Endothelial cell of umbilical vein (primary cell): ENCODE data around the gene SLC22A15. TPM values are rescaled to one million over a fixed set of nuclear protein-coding genes. Genes with fewer than 3 reads are reported as not detected.

ENCODE experiments used
- BruUV-seq: library from RNA; stranded (reverse); fragments of 400-500 nt; replicated peaks from 2 replicates; lab custom pipeline; 2021; lab: Mats Ljungman, UMichigan
- CTCF ChIA-PET: fragments of 300-600, 350-600 bp; sonication (Branson Sonifier 250); formaldehyde crosslinking; loops from one replicate; lab custom pipeline; 2021; ENCODE audit warnings: antibody characterized with exemption, inconsistent platforms; lab: Charles Lee
- POLR2A ChIA-PET: fragments of 300-600, 350-600 bp; sonication (Branson Sonifier 250); formaldehyde crosslinking; loops from one replicate; lab custom pipeline; 2021; ENCODE audit warnings: antibody characterized with exemption, inconsistent platforms; lab: Charles Lee
- DNase-seq: peaks from one replicate; pipeline ENCODE4 v3.0.0-alpha.2; 2011; ENCODE audit warnings: low read depth, low spot score
- FAIRE-seq: peaks from 2 replicates; lab custom pipeline; 2011; peaks lifted over from hg19 to GRCh38; lab: Jason Lieb, UNC
- H2AFZ ChIP-seq: 2 replicates; pipeline ENCODE4 v1.6.0; 2012; ENCODE audit warnings: low read depth, low read length, control low read depth, inconsistent platforms
- H3K27ac ChIP-seq: 2 replicates; pipeline ENCODE4 v1.5.1; 2011; ENCODE audit warnings: low read depth, mild to moderate bottlenecking, control low read depth, low read length, moderate library complexity; ENCODE audit not compliant: insufficient read depth
- H3K27me3 ChIP-seq, 2 experiments: 2 replicates each; pipeline versions ENCODE4 v1.6.0 to v1.6.1; 2011; ENCODE audit warnings: low read length in 2 of 2, mixed read lengths in 1 of 2; ENCODE audit not compliant: control insufficient read depth in 2 of 2, insufficient read depth in 2 of 2
- H3K36me3 ChIP-seq, 2 experiments: 2 replicates in 1 of 2; 3 replicates in 1 of 2; pipeline ENCODE4 v1.5.1; 2011; ENCODE audit warnings: low read length in 2 of 2, mild to moderate bottlenecking in 1 of 2, moderate library complexity in 1 of 2; ENCODE audit not compliant: control insufficient read depth in 2 of 2, insufficient read depth in 2 of 2; ENCODE audit errors: extremely low read depth in 1 of 2
- H3K4me1 ChIP-seq: 3 replicates; pipeline ENCODE4 v1.5.1; 2011; ENCODE audit warnings: mild to moderate bottlenecking, low read length; ENCODE audit not compliant: control insufficient read depth, insufficient read depth; ENCODE audit errors: extremely low read depth
- H3K4me2 ChIP-seq: 2 replicates; pipeline ENCODE4 v1.6.1; 2011; ENCODE audit warnings: low read length, control low read depth, mixed read lengths; ENCODE audit not compliant: insufficient read depth
- H3K4me3 ChIP-seq, 3 experiments: fragments of 200-600 bp in 1 of 3; sonication (generic), shearing (Covaris generic) in 1 of 3; replicated peaks in 1 of 3; 2 replicates each; pipeline ENCODE4 v1.5.1; 2011 to 2016; ENCODE audit warnings: control low read depth in 3 of 3, low read length in 3 of 3, mild to moderate bottlenecking in 2 of 3, inconsistent platforms in 1 of 3, low read depth in 1 of 3, moderate library complexity in 1 of 3; ENCODE audit not compliant: insufficient read depth in 1 of 3
- H3K79me2 ChIP-seq: 2 replicates; pipeline ENCODE4 v1.6.0; 2012; ENCODE audit warnings: low read length, inconsistent platforms; ENCODE audit not compliant: control insufficient read depth, insufficient read depth
- H3K9ac ChIP-seq: replicated peaks from 2 replicates; pipeline ENCODE3; 2011; ENCODE audit warnings: low read length, control low read depth; ENCODE audit not compliant: insufficient read depth; ENCODE audit errors: extremely low read depth
- H3K9me1 ChIP-seq: replicated peaks from 3 replicates; pipeline ENCODE4 v1.6.0; 2011; ENCODE audit warnings: mild to moderate bottlenecking, low read length; ENCODE audit not compliant: control insufficient read depth, insufficient read depth; ENCODE audit errors: extremely low read depth
- H3K9me3 ChIP-seq: replicated peaks from 2 replicates; pipeline ENCODE4 v1.5.1; 2012; ENCODE audit warnings: low read length, inconsistent platforms; ENCODE audit not compliant: control insufficient read depth, insufficient read depth
- H4K20me1 ChIP-seq: replicated peaks from 2 replicates; pipeline ENCODE3; 2011; ENCODE audit warnings: mild to moderate bottlenecking, low read length; ENCODE audit not compliant: control insufficient read depth, insufficient read depth; ENCODE audit errors: extremely low read depth
- EZH2 ChIP-seq: IDR thresholded peaks from 2 replicates; pipeline ENCODE4 v1.6.1; 2012; ENCODE audit warnings: borderline replicate concordance, low read depth, mild to moderate bottlenecking, moderate library complexity, low read length, inconsistent platforms; ENCODE audit not compliant: severe bottlenecking
- FOS ChIP-seq: IDR thresholded peaks from 2 replicates; pipeline ENCODE4 v1.6.1; 2011; ENCODE audit warnings: mild to moderate bottlenecking, low read length, moderate library complexity, borderline replicate concordance; ENCODE audit not compliant: insufficient read depth
- GATA2 ChIP-seq: IDR thresholded peaks from 2 replicates; pipeline ENCODE4 v1.7.0; 2011; ENCODE audit warnings: low read depth, mild to moderate bottlenecking, moderate library complexity, mixed read lengths, low read length; ENCODE audit not compliant: insufficient read length, insufficient read depth
- JUN ChIP-seq: IDR thresholded peaks from 2 replicates; pipeline ENCODE4 v1.6.1; 2011; ENCODE audit warnings: borderline replicate concordance, low read depth; ENCODE audit not compliant: insufficient read length, insufficient read depth
- MAX ChIP-seq: IDR thresholded peaks from 2 replicates; pipeline ENCODE4 v1.6.1; 2011; ENCODE audit not compliant: insufficient read depth, insufficient read length
- MYC ChIP-seq: IDR thresholded peaks from one replicate; pipeline ENCODE4 v1.6.1; 2011; ENCODE audit warnings: mild to moderate bottlenecking, low read depth, low read length
- POLR2A ChIP-seq: IDR thresholded peaks from 2 replicates; pipeline ENCODE4 v1.6.1; 2012; ENCODE audit warnings: low read depth, mild to moderate bottlenecking, control low read depth, low read length
- POLR2AphosphoS5 ChIP-seq: IDR thresholded peaks from 2 replicates; pipeline ENCODE4 v1.6.1; 2012; ENCODE audit warnings: low read depth, mild to moderate bottlenecking, control low read depth, low read length, moderate library complexity; ENCODE audit not compliant: insufficient read depth
- dilution Hi-C: fragments of 300-500 bp; cut with MboI; formaldehyde crosslinking; loops from one replicate; pipeline ENCODE4 v1.15.0; 2019; ENCODE audit warnings: low sequenced_read_pairs; ENCODE audit not compliant: extremely low pct_ligation_motif_present
- intact Hi-C: fragments of 100-400 bp; cut with micrococcal nuclease; formaldehyde crosslinking; loops from one replicate; pipeline ENCODE4 v1.10.0; 2022
- polyA plus RNA-seq, 4 experiments: library from polyadenylated mRNA; depleted of rRNA in 3 of 4; stranded (reverse) in 3 of 4; unstranded in 1 of 4; fragments of >200 nt; gene quantifications; 2 replicates each; pipeline versions ENCODE4 v1.2.1 to v1.2.3, GENCODE V29; 2011 to 2012; ENCODE audit warnings: missing spikeins in 1 of 4
- total RNA-seq: library from RNA; stranded (reverse); gene quantifications from 2 replicates; pipeline ENCODE4 v1.2.3, GENCODE V29; 2021
- TF ChIP-seq, protein P1 (sequence below), 2 donors: IDR thresholded peaks; 1 replicate in 1 of 2; 2 replicates in 1 of 2; pipeline ENCODE4 v1.5.1; 2011; ENCODE audit warnings: low read length in 2 of 2, mild to moderate bottlenecking in 2 of 2, moderate library complexity in 2 of 2, control low read depth in 1 of 2, inconsistent platforms in 1 of 2, low read depth in 1 of 2; ENCODE audit not compliant: insufficient read depth in 1 of 2; ENCODE audit errors: extremely low read depth in 1 of 2

SLC22A15 gene
- total and polyA plus RNA-seq, 2 donors (not counting 3 experiments of a cell fraction or from before 2014, with no cell fraction given): 0.44 TPM; not detected in 1

DNA sequence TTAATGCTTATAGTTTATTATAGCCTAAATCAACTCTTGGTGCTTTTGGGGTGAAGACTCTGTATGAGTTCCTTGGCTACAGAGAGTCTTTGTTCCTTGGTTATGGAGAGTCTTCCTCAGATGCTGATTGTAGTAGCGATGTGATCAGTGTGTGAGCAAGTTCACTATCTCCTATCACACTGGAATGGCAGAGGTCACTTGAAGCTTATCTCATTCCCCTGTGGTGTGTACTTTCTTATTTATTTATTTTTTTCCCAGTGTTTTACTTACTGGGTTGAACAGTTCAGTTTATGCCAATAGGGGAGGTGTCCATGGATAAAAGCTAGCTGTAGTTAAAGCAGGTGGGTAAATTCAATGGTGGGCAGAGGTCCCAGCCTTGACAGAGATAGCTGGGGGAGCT is 114.8 kb downstream of the SLC22A15 start:
- no peak for DNase-seq
- ChIA-PET POLR2A (no interaction called here), CTCF (no interaction called here)
- no TSS peak for BruUV-seq
- no peak overlapping the region for H2AFZ ChIP-seq
- H3K9me3 ChIP-seq: no peaks in the 10 kb centered on the region
- dilution Hi-C loops (no loop called here), intact Hi-C loops (no loop called here)
- H3K4me2 ChIP-seq: no peak overlapping the region
- H3K9me1 ChIP-seq: no peaks in the 10 kb centered on the region
- no peaks in the 10 kb centered on the region for H3K79me2 ChIP-seq
- no peak for FAIRE-seq
- no peaks in the 10 kb centered on the region for H3K36me3 ChIP-seq
- no peak overlapping the region for H3K4me3 ChIP-seq
- H3K9ac ChIP-seq: no peak overlapping the region
- no peaks in the 10 kb centered on the region for H3K27me3 ChIP-seq
- no peak overlapping the region for H3K27ac ChIP-seq
- TF ChIP-seq, protein P1, sequence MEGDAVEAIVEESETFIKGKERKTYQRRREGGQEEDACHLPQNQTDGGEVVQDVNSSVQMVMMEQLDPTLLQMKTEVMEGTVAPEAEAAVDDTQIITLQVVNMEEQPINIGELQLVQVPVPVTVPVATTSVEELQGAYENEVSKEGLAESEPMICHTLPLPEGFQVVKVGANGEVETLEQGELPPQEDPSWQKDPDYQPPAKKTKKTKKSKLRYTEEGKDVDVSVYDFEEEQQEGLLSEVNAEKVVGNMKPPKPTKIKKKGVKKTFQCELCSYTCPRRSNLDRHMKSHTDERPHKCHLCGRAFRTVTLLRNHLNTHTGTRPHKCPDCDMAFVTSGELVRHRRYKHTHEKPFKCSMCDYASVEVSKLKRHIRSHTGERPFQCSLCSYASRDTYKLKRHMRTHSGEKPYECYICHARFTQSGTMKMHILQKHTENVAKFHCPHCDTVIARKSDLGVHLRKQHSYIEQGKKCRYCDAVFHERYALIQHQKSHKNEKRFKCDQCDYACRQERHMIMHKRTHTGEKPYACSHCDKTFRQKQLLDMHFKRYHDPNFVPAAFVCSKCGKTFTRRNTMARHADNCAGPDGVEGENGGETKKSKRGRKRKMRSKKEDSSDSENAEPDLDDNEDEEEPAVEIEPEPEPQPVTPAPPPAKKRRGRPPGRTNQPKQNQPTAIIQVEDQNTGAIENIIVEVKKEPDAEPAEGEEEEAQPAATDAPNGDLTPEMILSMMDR (IDR thresholded peaks at IDR 0.05; ENCODE audit: extremely low read depth in 1 of 2, insufficient read depth in 1 of 2, low read depth in 1 of 2, low read length in 2 of 2): no peak
- TF ChIP-seq POLR2AphosphoS5 (no peak), GATA2 (no peak), POLR2A (no peak), MYC (no peak), EZH2 (no peak), FOS (no peak), JUN (no peak), MAX (no peak)
- H4K20me1 ChIP-seq: no peaks in the 10 kb centered on the region
- no peaks in the 10 kb centered on the region for H3K4me1 ChIP-seq
